Smooth muscle cell of the brain vasculature (primary cell): ENCODE results near the gene ARHGAP33.
A peak's percentile ranks its signal among the peaks of the same experiment; 100 is the strongest.

Source experiments
- DNase-seq: peaks from one replicate; pipeline ENCODE4 v3.0.0-alpha.2; 2012; ENCODE audit warnings: low read depth, low spot score

ARHGAP33 gene

GRCh38 chr19:35739275-35740107 is 35.9 kb upstream of the ARHGAP33 start:
- no peak for DNase-seq

- DNase-seq: no peak
Observed at GRCh38 chr19:35740108-35740422, 35.3 kb upstream of the ARHGAP33 start.

- DNase-seq: peak; percentile 86
Observed at GRCh38 chr19:35740423-35741202, 34.8 kb upstream of the ARHGAP33 start.

GRCh38 chr19:35741203-35741515 is 34.2 kb upstream of the ARHGAP33 start:
- DNase-seq: no peak

- DNase-seq: no peak
Observed at GRCh38 chr19:35742121-35742724, 33.1 kb upstream of the ARHGAP33 start, which contains the start of gene IGFLR1. IGFLR1 (minus strand) TSS chr19:35742452; CDS start chr19:35741180, 1,272 bp downstream.

- DNase-seq: no peak
Observed at GRCh38 chr19:35743640-35744429, 31.5 kb upstream of the ARHGAP33 start.

- DNase-seq: peak; percentile 91
Observed at GRCh38 chr19:35744430-35745327, 30.7 kb upstream of the ARHGAP33 start.

GRCh38 chr19:35745328-35746086 is 29.9 kb upstream of the ARHGAP33 start, which contains the start of the genes PSENEN and U2AF1L4:
PSENEN (plus strand) TSS chr19:35745651; CDS start chr19:35745931, 280 bp downstream.
U2AF1L4 (minus strand) TSS chr19:35745418; CDS start chr19:35745391, 27 bp downstream.
- peak; percentile 100 for DNase-seq

- DNase-seq: no peak
Observed at GRCh38 chr19:35746087-35746462, 29.3 kb upstream of the ARHGAP33 start.

- DNase-seq: no peak
Observed at GRCh38 chr19:35746531-35746930, 28.8 kb upstream of the ARHGAP33 start.

- peak; percentile 100 for DNase-seq
Observed at GRCh38 chr19:35748106-35749020, 27.0 kb upstream of the ARHGAP33 start, which contains the start of gene LIN37. LIN37 (plus strand) TSS chr19:35748576; CDS start chr19:35748725, 149 bp downstream.

- DNase-seq: no peak
Observed at GRCh38 chr19:35750167-35750566, 25.2 kb upstream of the ARHGAP33 start.

- DNase-seq: no peak
Observed at GRCh38 chr19:35751839-35752745, 23.3 kb upstream of the ARHGAP33 start.

GRCh38 chr19:35752746-35753350 is 22.5 kb upstream of the ARHGAP33 start:
- DNase-seq: no peak

- DNase-seq: no peak
Observed at GRCh38 chr19:35753634-35754369, 21.6 kb upstream of the ARHGAP33 start.

GRCh38 chr19:35754370-35755130 is 20.8 kb upstream of the ARHGAP33 start:
- DNase-seq: no peak
